Ectodermal cell (in vitro differentiated cells): ENCODE results near the gene STAB1.
A peak's percentile ranks its signal among the peaks of the same experiment; 100 is the strongest.

ENCODE experiments used
- H3K27ac ChIP-seq: 2 replicates; pipeline ENCODE4 v1.7.0; 2013; ENCODE audit warnings: mild to moderate bottlenecking, low read depth, low read length; ENCODE audit not compliant: insufficient read depth, poor library complexity, severe bottlenecking
- H3K27me3 ChIP-seq: 2 replicates; pipeline ENCODE4 v1.7.0; 2013; ENCODE audit warnings: mild to moderate bottlenecking, low read length; ENCODE audit not compliant: insufficient read depth, control insufficient read depth, poor library complexity, severe bottlenecking
- H3K36me3 ChIP-seq: one replicate; pipeline ENCODE4 v1.7.0; 2013; ENCODE audit warnings: low read length; ENCODE audit not compliant: control insufficient read depth, insufficient read depth
- H3K4me1 ChIP-seq: one replicate; pipeline ENCODE4 v1.7.0; 2013; ENCODE audit warnings: low read length; ENCODE audit not compliant: control insufficient read depth, insufficient read depth
- H3K4me3 ChIP-seq: 2 replicates; pipeline ENCODE4 v1.7.0; 2013; ENCODE audit warnings: low read depth, low read length, control low read depth; ENCODE audit not compliant: insufficient read depth
- H3K9me3 ChIP-seq: 2 replicates; pipeline ENCODE4 v1.7.0; 2013; ENCODE audit warnings: mild to moderate bottlenecking, low read length, moderate library complexity; ENCODE audit not compliant: control insufficient read depth
- WGBS, 2 experiments: methylation state at CpG; one replicate each; pipeline ENCODE4 v1.1.7; 2013; ENCODE audit warnings: missing lambda C conversion rate in 2 of 2; 5-methylcytosine and 5-hydroxymethylcytosine counted together

The STAB1 gene

GRCh38 chr3:52452570-52453221, 42.4 kb upstream of the STAB1 start:
- peaks cover 2% of the 10 kb centered on the region for H3K36me3 ChIP-seq
- H3K9me3 ChIP-seq: no peaks in the 10 kb centered on the region
- H3K27me3 ChIP-seq: no peaks in the 10 kb centered on the region
- peaks cover 22% of the 10 kb centered on the region for H3K4me1 ChIP-seq
- no peak overlapping the region for H3K27ac ChIP-seq
- no peak overlapping the region for H3K4me3 ChIP-seq
- WGBS, 2 experiments: 75% methylated on average over 11 of the region's 11 CpGs

DNA sequence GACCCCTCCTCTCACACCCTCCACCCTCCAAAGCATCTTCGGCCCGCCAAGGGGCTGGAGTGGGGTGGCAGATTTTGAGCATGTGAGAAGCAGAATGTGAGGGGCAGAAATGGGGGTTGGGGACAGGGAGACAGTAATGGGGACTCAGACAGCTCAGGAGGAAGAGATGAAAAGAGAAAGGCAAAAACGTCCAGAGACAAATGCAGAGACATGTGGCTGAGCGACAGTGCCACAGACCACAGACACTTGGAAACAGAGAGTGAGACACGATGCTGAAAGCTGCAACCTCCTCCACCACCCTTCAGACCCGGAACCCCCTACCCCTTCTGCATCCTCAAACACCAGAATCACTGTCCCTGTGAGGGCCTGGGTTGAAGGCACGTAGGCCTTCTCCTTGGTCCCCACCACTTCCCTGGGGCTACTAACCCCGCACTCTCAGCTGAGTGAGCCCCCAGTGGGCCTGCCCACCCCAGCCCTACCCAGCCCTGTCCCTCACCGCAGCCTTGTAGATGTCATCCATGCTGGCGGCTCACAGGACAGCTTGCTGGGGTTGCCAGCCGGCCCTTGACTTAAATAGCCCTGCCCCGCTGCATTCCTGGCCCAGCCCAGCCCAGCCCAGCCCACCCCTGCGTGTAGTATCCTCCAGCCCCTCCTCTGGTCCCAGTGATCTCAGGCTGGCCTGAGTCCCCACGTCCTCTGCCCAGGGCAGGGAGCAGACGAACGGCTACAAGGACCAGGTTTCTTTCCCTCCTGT, 41.5 kb upstream of the STAB1 start, which contains the start of gene TNNC1:
Gene TNNC1 (minus strand): TSS at position 546 of the 754 bp plus-strand sequence. CDS start 26 bp downstream, at position 520.
- H3K4me3 ChIP-seq: no peak within 1 kb of the TSS
- no peaks in the 10 kb centered on the region for H3K9me3 ChIP-seq
- WGBS, 2 experiments: 56 to 58% methylated on average over 16 of the region's 16 CpGs
- no peaks in the 10 kb centered on the region for H3K27me3 ChIP-seq
- H3K27ac ChIP-seq: no peak within 1 kb of the TSS
- peaks cover 22% of the 10 kb centered on the region for H3K4me1 ChIP-seq
- H3K36me3 ChIP-seq: peaks cover 12% of the 10 kb centered on the region

DNA sequence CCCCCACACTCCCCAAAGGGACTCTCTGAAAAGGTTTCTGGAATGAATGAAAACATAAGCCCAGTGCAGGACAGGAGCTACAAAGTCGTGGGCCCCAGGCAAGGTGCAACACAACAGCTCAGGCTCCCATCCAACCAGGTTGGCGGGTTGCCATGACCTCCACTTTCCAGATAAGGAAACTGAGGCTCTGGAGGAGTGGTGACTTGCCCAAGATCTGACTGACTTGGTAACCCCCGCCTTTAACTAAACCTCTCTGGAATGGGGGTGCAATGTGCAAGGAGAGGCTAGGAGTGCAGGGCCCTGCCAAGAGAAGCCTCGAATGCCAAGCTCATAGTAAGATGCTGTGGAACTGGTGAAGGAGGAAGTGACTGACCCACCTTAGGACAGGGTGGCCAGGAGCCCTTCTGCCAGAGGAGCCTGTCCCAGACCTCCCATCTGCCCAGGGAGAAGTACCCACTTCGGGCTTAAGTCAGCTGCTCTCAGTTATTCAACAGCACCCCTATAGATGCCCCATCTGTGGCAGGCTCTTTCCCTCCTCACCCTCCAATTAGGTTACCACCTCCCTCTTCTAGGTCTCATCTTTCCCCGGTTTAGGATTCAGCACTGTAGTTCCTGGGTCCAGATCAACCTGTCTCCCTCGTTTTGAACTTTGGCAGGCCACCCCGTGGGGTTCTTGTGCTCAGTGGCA, 40.7 kb upstream of the STAB1 start:
- 84 to 89% methylated on average over 8 of the region's 8 CpGs for WGBS, 2 experiments
- no peak overlapping the region for H3K27ac ChIP-seq

GRCh38 chr3:52454938-52455282, 40.2 kb upstream of the STAB1 start:
- Histone ChIP-seq H3K27ac (no peak overlapping the region), H3K36me3 (peaks cover 21% of the 10 kb centered on the region), H3K27me3 (no peaks in the 10 kb centered on the region), H3K4me3 (peak overlapping the region; percentile 93), H3K9me3 (no peaks in the 10 kb centered on the region), H3K4me1 (peaks cover 22% of the 10 kb centered on the region)
- WGBS, 2 experiments: 86 to 87% methylated on average over 11 of the region's 11 CpGs

More for the DNA sequence above, 40.7 kb upstream of the STAB1 start:
- Histone ChIP-seq H3K27me3 (no peaks in the 10 kb centered on the region), H3K9me3 (no peaks in the 10 kb centered on the region), H3K4me3 (no peak overlapping the region), H3K36me3 (peaks cover 19% of the 10 kb centered on the region), H3K4me1 (peaks cover 22% of the 10 kb centered on the region)

GRCh38 chr3:52455283-52456168, 39.6 kb upstream of the STAB1 start, which contains the start of gene NISCH:
Gene NISCH, plus strand, starts transcription at chr3:52455604. Its CDS starts 38 bp downstream, at chr3:52455642.
- Histone ChIP-seq H3K27me3 (no peaks in the 10 kb centered on the region), H3K9me3 (no peaks in the 10 kb centered on the region), H3K4me1 (peaks cover 22% of the 10 kb centered on the region), H3K27ac (peak within 1 kb of the TSS; percentile 57), H3K36me3 (peaks cover 24% of the 10 kb centered on the region), H3K4me3 (peak within 1 kb of the TSS; percentile 93)
- 1% methylated on average over 86 of the region's 86 CpGs for WGBS, 2 experiments

DNA sequence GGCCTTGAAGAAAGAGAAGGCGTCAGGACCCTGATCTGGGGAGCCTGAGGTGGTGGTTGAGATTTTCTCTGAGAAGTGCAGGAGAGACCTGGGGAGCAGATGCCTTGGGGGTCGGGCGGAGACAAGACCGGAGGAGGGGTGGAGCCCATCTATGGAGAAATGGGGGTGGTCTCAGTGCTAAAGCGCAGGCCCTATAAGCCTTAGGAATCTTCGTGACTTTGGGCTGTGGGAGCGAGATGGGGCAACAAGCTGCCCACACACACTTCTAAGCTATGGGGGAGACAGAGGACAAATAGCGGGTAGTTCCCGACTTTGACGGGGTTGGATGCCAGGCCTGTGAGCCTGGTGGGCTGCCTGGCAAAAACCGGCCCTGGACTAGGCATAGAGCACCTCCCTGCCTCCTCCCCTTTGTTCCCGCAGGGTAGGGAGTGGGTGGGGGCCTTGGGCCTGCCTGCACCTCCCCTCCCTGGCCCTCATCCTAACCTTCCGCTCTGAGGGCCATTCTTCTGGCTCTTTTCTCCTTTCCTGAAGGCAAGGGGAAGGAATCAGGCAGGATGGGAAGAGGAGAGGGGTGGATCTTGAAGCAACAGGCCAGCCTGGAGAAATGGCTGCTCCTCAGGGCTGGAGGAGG, 38.9 kb upstream of the STAB1 start:
- WGBS, 2 experiments: 2% methylated on average over 12 to 13 of the region's 13 CpGs
- Histone ChIP-seq H3K4me1 (peaks cover 22% of the 10 kb centered on the region), H3K27ac (peak overlapping the region; percentile 57)

GRCh38 chr3:52456800-52457183, 38.3 kb upstream of the STAB1 start:
- Histone ChIP-seq H3K4me3 (peak overlapping the region; percentile 93), H3K4me1 (peaks cover 20% of the 10 kb centered on the region), H3K27ac (peak overlapping the region; percentile 57), H3K27me3 (no peaks in the 10 kb centered on the region), H3K36me3 (peaks cover 25% of the 10 kb centered on the region), H3K9me3 (no peaks in the 10 kb centered on the region)
- WGBS, 2 experiments: 83 to 84% methylated on average over 5 of the region's 5 CpGs

More for the DNA sequence above, 38.9 kb upstream of the STAB1 start:
- H3K4me3 ChIP-seq: peak overlapping the region; percentile 93
- H3K36me3 ChIP-seq: peaks cover 24% of the 10 kb centered on the region
- no peaks in the 10 kb centered on the region for H3K9me3 ChIP-seq
- H3K27me3 ChIP-seq: no peaks in the 10 kb centered on the region

GRCh38 chr3:52458031-52458760, 36.9 kb upstream of the STAB1 start:
- WGBS, 2 experiments: 79 to 96% methylated on average over 5 to 6 of the region's 6 CpGs
- H3K27ac ChIP-seq: no peak overlapping the region
- no peaks in the 10 kb centered on the region for H3K27me3 ChIP-seq
- no peak overlapping the region for H3K4me3 ChIP-seq
- peaks cover 9% of the 10 kb centered on the region for H3K4me1 ChIP-seq
- H3K9me3 ChIP-seq: no peaks in the 10 kb centered on the region
- H3K36me3 ChIP-seq: peaks cover 36% of the 10 kb centered on the region
